LNCAP (cell line): ENCODE measurements around the gene SLC25A47.

Experiments
- CTCF ChIP-seq: fragments of 450-650 bp; IDR thresholded peaks from 2 replicates; pipeline ENCODE4 v1.5.1; 2017; ENCODE audit warnings: mild to moderate bottlenecking

Gene SLC25A47

GRCh38 chr14:100336618-100337530, 13.7 kb downstream of the SLC25A47 start:
- TF ChIP-seq CTCF = no peak

- no peak for TF ChIP-seq CTCF
These were observed 16.8 kb downstream of the SLC25A47 start for GRCh38 chr14:100339766-100340422.

- no peak for TF ChIP-seq CTCF
These were observed 17.3 kb downstream of the SLC25A47 start for GRCh38 chr14:100340423-100340813.

GRCh38 chr14:100341301-100342031, 18.3 kb downstream of the SLC25A47 start:
- TF ChIP-seq CTCF = no peak

- no peak for TF ChIP-seq CTCF
These were observed 19.1 kb downstream of the SLC25A47 start for GRCh38 chr14:100342195-100342594.

- TF ChIP-seq CTCF = no peak
These were observed 22.6 kb downstream of the SLC25A47 start for GRCh38 chr14:100345711-100346110.

- TF ChIP-seq CTCF = no peak
These were observed 23.4 kb downstream of the SLC25A47 start for GRCh38 chr14:100346306-100347091.
